Measurements from ENCODE around the gene CCDC102A.
A peak's percentile ranks its signal among the peaks of the same experiment; 100 is the strongest.

Gene CCDC102A

GRCh38 chr16:57531253-57531575 is 5.2 kb downstream of the CCDC102A start:
- no peak for TF ChIP-seq CTCF (IDR thresholded peaks at IDR 0.05; ENCODE audit: extremely low read depth, missing control alignments)
- DNase-seq (ENCODE audit: low spot score), result no peak

GRCh38 chr16:57530522-57531252 is 5.7 kb downstream of the CCDC102A start:
- TF ChIP-seq CTCF (IDR thresholded peaks at IDR 0.05; ENCODE audit: extremely low read depth, missing control alignments), result no peak
- DNase-seq (ENCODE audit: low spot score), result no peak

GRCh38 chr16:57530104-57530521 is 6.3 kb downstream of the CCDC102A start:
- TF ChIP-seq CTCF (IDR thresholded peaks at IDR 0.05; ENCODE audit: extremely low read depth, missing control alignments), result no peak
- peak; percentile 85 for DNase-seq (ENCODE audit: low spot score)

GRCh38 chr16:57529391-57530103 is 6.8 kb downstream of the CCDC102A start:
- TF ChIP-seq CTCF (IDR thresholded peaks at IDR 0.05; ENCODE audit: extremely low read depth, missing control alignments), result no peak
- DNase-seq (ENCODE audit: low spot score), result no peak

- no peak for DNase-seq (ENCODE audit: low spot score)
- no peak for TF ChIP-seq CTCF (IDR thresholded peaks at IDR 0.05; ENCODE audit: extremely low read depth, missing control alignments)
Measured at GRCh38 chr16:57528499-57529390, 7.6 kb downstream of the CCDC102A start.

GRCh38 chr16:57527610-57528360 is 8.6 kb downstream of the CCDC102A start:
- TF ChIP-seq CTCF (IDR thresholded peaks at IDR 0.05; ENCODE audit: extremely low read depth, missing control alignments), result no peak
- no peak for DNase-seq (ENCODE audit: low spot score)
